ENCODE results near the gene RFWD3. TPM values are rescaled to one million over a fixed set of nuclear protein-coding genes. Genes with fewer than 3 reads are reported as not detected.

The RFWD3 gene
- total and polyA plus RNA-seq, 2 of the 13 experiments (the other 11 are each of a cell fraction or from before 2014, with no cell fraction given), result 23.4 to 62.6 TPM

DNA sequence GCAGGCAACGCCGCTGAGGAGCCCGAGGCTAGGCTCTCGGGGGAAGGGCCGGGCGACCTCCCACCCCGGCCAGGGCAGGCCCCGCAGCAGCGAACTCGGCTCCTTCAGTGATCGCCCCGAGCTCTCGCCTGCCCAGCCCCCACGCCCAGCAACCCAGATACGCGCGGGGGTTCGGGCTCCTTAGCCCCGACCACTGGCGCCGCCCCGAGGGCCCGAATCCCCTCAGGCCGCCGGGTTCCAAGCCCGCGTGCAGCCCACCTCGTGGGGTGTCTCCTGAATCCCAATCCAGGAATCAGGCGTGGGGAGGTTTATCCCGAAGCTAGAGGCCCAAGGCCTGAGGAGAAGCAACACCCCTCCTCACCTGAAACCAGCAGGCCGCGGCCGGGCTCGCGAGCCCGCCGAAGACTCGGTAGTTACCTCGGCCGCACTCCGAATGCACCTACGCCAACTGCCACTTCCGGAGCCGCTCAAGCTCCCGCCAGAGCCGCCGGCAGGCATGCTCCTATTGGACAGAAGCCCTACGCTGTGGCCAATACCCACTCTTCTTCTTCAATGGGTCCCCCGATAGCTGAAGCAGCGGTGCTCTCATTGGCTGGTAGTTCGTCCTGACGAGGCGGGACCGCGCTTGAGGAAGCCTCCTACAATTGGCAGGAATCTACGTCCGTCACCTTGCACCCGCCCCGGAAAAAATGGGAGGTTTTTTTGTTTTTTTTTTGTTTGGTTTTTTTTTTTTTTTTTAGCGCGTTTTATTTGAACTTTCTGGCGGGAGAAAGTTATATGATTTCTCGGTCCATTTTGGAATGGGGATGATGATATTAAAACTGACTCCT, at the start of gene RFWD3 (continued):
- TF ChIP-seq SNRNP70 (IDR thresholded peaks at IDR 0.05; ENCODE audit: low read depth, low read length) (no peak), ETV6 (CRISPR knock-in tag; conservative IDR thresholded peaks at IDR 0.05) (peak; percentile 68; the same call in 1 of the 2 replicates), RCOR2 (CRISPR knock-in tag; IDR thresholded peaks at IDR 0.05) (no peak), RBM22 (optimal IDR thresholded peaks at IDR 0.05; ENCODE audit: low read length) (no peak), PHF8 (CRISPR knock-in tag; IDR thresholded peaks at IDR 0.05) (peak; percentile 98), SP1 (IDR thresholded peaks at IDR 0.05) (no peak), SP1 (CRISPR knock-in tag; IDR thresholded peaks at IDR 0.05) (peak; percentile 47), FOXA3 (CRISPR knock-in tag; IDR thresholded peaks at IDR 0.05) (peak; percentile 45; the same call in 1 of the 2 replicates), ZFP82 (CRISPR knock-in tag; IDR thresholded peaks at IDR 0.05; ENCODE audit: borderline replicate concordance) (0 out of 2 replicates have a peak, but pooled peaks have one; percentile 67), PCBP1 (IDR thresholded peaks at IDR 0.05; ENCODE audit: borderline replicate concordance, low read depth, low read length) (no peak; the same call in 1 of the 2 replicates), NBN (conservative IDR thresholded peaks at IDR 0.05) (no peak), ZNF7 (CRISPR knock-in tag; IDR thresholded peaks at IDR 0.05) (no peak), ZKSCAN8 (CRISPR knock-in tag; IDR thresholded peaks at IDR 0.05; ENCODE audit: borderline replicate concordance) (0 out of 2 replicates have a peak, but pooled peaks have one; percentile 13), HNF1B (CRISPR knock-in tag; IDR thresholded peaks at IDR 0.05) (peak; percentile 55; the same call in 1 of the 2 replicates), TFAP4 (IDR thresholded peaks at IDR 0.05; ENCODE audit: borderline replicate concordance, low read depth) (no peak)
- TF ChIP-seq, protein P1, sequence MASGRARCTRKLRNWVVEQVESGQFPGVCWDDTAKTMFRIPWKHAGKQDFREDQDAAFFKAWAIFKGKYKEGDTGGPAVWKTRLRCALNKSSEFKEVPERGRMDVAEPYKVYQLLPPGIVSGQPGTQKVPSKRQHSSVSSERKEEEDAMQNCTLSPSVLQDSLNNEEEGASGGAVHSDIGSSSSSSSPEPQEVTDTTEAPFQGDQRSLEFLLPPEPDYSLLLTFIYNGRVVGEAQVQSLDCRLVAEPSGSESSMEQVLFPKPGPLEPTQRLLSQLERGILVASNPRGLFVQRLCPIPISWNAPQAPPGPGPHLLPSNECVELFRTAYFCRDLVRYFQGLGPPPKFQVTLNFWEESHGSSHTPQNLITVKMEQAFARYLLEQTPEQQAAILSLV (CRISPR knock-in tag; IDR thresholded peaks at IDR 0.05; ENCODE audit: borderline replicate concordance), result peak; percentile 73; the same call in 1 of the 2 replicates
- TF ChIP-seq, protein P2, sequence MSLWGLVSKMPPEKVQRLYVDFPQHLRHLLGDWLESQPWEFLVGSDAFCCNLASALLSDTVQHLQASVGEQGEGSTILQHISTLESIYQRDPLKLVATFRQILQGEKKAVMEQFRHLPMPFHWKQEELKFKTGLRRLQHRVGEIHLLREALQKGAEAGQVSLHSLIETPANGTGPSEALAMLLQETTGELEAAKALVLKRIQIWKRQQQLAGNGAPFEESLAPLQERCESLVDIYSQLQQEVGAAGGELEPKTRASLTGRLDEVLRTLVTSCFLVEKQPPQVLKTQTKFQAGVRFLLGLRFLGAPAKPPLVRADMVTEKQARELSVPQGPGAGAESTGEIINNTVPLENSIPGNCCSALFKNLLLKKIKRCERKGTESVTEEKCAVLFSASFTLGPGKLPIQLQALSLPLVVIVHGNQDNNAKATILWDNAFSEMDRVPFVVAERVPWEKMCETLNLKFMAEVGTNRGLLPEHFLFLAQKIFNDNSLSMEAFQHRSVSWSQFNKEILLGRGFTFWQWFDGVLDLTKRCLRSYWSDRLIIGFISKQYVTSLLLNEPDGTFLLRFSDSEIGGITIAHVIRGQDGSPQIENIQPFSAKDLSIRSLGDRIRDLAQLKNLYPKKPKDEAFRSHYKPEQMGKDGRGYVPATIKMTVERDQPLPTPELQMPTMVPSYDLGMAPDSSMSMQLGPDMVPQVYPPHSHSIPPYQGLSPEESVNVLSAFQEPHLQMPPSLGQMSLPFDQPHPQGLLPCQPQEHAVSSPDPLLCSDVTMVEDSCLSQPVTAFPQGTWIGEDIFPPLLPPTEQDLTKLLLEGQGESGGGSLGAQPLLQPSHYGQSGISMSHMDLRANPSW (CRISPR knock-in tag; IDR thresholded peaks at IDR 0.05; ENCODE audit: borderline replicate concordance), result no peak; the same call in 1 of the 2 replicates
- TF ChIP-seq, protein P3, sequence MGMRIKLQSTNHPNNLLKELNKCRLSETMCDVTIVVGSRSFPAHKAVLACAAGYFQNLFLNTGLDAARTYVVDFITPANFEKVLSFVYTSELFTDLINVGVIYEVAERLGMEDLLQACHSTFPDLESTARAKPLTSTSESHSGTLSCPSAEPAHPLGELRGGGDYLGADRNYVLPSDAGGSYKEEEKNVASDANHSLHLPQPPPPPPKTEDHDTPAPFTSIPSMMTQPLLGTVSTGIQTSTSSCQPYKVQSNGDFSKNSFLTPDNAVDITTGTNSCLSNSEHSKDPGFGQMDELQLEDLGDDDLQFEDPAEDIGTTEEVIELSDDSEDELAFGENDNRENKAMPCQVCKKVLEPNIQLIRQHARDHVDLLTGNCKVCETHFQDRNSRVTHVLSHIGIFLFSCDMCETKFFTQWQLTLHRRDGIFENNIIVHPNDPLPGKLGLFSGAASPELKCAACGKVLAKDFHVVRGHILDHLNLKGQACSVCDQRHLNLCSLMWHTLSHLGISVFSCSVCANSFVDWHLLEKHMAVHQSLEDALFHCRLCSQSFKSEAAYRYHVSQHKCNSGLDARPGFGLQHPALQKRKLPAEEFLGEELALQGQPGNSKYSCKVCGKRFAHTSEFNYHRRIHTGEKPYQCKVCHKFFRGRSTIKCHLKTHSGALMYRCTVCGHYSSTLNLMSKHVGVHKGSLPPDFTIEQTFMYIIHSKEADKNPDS (CRISPR knock-in tag; IDR thresholded peaks at IDR 0.05), result no peak
- TF ChIP-seq, protein P4, sequence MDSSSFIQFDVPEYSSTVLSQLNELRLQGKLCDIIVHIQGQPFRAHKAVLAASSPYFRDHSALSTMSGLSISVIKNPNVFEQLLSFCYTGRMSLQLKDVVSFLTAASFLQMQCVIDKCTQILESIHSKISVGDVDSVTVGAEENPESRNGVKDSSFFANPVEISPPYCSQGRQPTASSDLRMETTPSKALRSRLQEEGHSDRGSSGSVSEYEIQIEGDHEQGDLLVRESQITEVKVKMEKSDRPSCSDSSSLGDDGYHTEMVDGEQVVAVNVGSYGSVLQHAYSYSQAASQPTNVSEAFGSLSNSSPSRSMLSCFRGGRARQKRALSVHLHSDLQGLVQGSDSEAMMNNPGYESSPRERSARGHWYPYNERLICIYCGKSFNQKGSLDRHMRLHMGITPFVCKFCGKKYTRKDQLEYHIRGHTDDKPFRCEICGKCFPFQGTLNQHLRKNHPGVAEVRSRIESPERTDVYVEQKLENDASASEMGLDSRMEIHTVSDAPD (CRISPR knock-in tag; IDR thresholded peaks at IDR 0.05), result no peak; the same call in 1 of the 2 replicates

Measured in HepG2 (cell line).